ENCODE measurements around the gene TNS1. TPM values are rescaled to one million over a fixed set of nuclear protein-coding genes. Genes with fewer than 3 reads are reported as not detected.
A peak's percentile ranks its signal among the peaks of the same experiment; 100 is the strongest.

The TNS1 gene
- polyA plus RNA-seq, 6 donors from 2014 or later = 0.05 to 0.57 (median 0.35) TPM; not detected in 2

DNA sequence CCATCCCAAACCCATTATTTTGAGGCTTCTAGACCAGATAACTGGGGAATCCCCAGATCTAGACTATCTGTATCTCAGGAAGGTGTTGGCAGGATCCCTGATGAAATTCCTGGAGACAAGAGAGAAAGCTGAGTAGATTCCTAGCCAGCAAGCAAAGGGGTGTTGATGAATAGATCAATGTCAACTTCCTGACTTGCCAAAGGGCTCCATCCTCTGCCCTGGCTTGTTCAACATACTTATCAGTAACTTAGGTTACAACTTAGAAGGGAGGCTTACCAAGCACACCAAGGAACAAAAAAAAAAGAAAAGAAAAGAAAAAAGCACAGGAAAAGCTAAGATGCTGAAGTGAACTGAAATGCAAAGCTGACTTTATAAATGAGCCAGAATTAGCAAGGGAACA lies 53.3 kb downstream of the TNS1 start:
- no peak for DNase-seq
- Mint-ChIP-seq H3K27ac (no peak overlapping the region), H3K4me1 (no peaks in the 10 kb centered on the region), H3K27me3 (peaks cover 7 to 18% (median 10%) of the 10 kb centered on the region in 3 donors), H3K36me3 (no peaks in the 10 kb centered on the region), H3K4me3 (no peak overlapping the region), H3K9me3 (no peaks in the 10 kb centered on the region)
- ATAC-seq (ENCODE audit: low read depth in 2 of 2) = no peak

DNA sequence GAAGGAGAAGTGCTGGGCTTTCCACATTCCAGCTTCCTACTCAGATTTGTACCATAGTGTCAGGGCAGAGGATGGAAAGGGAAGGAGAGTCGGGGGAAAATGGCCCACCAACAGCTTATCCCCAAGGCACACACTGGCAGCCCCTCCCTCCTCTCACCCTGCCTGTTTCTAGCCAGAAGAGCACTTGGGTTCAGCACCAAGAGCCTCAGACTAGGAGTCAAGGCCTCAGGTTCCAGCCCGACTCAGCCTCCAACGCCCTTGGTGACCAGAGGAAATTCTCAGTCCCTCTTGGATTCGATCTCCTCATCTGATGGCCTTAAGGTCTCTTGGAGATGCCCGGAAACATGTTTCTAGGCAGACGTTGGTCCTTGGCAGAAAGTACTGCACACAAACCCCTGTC lies 53.9 kb downstream of the TNS1 start:
- Mint-ChIP-seq H3K9me3 (no peaks in the 10 kb centered on the region), H3K4me3 (no peak overlapping the region), H3K27ac (no peak overlapping the region), H3K36me3 (no peaks in the 10 kb centered on the region), H3K27me3 (peaks cover 7 to 19% (median 10%) of the 10 kb centered on the region in 3 donors), H3K4me1 (no peaks in the 10 kb centered on the region)
- DNase-seq (no peak), ATAC-seq (ENCODE audit: low read depth in 2 of 2) (no peak)

DNA sequence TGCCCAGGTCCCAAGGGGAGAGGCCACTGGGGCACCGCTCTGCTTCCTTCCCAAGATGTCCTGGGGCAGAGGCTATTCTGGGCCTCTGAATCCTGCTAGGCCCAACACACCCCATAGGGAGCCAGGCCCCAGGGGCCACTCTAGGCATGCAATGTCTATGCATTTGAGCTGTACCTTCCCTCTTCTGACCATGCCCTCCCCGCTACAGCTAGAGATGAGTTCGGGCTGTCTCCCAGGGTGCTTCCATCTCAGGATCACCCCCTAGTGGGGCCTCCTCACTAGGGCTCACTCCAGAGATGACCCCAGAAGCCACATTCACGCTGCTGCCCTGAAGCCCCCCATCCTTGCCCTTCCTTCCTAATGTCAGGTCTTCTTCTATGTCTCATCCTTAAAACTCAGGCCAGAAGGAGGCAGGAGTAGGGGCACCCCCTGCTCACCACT lies 54.4 kb downstream of the TNS1 start:
- no peaks in the 10 kb centered on the region for H3K36me3 Mint-ChIP-seq
- H3K4me3 Mint-ChIP-seq = no peak overlapping the region
- ATAC-seq (ENCODE audit: low read depth in 2 of 2) (no peak), DNase-seq (no peak)
- H3K27me3 Mint-ChIP-seq = peaks cover 7 to 25% (median 10%) of the 10 kb centered on the region in 3 donors
- no peaks in the 10 kb centered on the region for H3K9me3 Mint-ChIP-seq
- H3K4me1 Mint-ChIP-seq = no peaks in the 10 kb centered on the region
- H3K27ac Mint-ChIP-seq = no peak overlapping the region

DNA sequence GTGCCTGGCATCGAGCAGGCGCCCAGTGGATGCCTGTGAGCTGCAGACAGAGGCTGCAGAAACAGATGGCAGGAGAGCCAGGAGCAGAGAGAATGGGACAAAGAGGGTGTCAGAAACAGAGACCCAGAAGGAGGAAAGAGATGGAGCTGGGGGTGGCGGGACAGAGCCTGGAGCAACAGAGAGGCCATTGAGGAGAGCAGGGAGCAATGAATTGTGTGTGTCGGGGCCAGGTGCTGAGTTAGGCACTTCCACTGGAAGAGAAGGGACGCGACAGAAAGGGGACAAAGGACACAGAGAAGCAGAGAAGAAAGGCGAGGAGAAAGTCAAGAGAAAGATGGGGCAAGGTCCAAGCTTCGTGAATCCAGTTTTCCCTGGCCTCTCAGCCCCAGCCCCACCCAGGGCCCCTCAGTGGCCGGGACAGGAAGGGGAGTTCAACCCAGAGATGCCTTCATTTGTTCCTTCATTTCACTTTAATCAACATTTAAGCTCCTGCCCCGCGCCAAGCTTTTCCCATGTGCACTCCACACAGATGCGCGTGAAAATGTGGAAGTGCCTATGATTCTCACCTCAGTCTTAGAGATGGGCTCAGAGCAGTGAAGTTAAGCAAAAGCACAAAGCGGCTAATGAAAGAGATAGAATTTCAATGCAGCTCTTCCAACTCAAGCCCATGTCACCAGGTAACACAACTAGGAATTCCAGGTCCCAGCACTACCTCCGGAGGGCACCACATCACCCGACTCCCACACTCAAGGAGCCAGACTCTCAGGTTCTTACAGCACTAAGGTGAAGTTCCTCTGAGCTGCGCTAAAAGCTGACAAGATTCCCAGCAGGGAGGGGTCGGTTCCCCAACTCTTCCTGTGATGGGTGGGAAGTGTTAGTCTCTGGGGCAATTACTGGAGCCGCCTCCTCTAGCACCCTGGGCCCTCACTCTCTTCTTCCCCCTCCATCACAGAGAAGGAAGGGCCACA lies 55.1 kb downstream of the TNS1 start:
- DNase-seq (no peak), ATAC-seq (ENCODE audit: low read depth in 2 of 2) (no peak)
- peak overlapping the region in 1 of 8 donors; percentile 76 for H3K4me3 Mint-ChIP-seq
- H3K36me3 Mint-ChIP-seq = no peaks in the 10 kb centered on the region
- H3K4me1 Mint-ChIP-seq = no peaks in the 10 kb centered on the region
- peaks cover 7 to 28% (median 10%) of the 10 kb centered on the region in 3 donors for H3K27me3 Mint-ChIP-seq
- no peak overlapping the region for H3K27ac Mint-ChIP-seq
- H3K9me3 Mint-ChIP-seq = no peaks in the 10 kb centered on the region

DNA sequence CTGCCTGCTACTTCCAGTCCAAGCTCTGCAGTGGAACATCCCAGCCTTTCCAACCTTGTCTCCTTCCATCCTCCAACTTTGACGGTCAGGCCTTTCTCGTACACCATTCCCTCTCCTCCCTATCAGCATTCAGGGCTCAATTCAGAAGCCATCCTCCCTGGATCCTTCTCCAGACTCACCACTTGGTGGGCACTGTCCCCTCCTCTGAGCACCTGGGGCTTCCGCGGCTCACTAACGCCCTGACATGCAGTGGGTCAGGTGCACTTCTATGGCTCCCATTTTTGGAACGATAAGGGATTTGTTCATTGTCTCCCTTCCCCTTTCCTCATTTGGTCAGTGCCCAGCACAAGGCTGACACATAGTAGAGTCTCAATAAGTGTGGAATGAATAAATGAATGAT lies 56.7 kb downstream of the TNS1 start:
- no peak for DNase-seq
- no peak overlapping the region for H3K4me3 Mint-ChIP-seq
- no peaks in the 10 kb centered on the region for H3K36me3 Mint-ChIP-seq
- no peaks in the 10 kb centered on the region for H3K4me1 Mint-ChIP-seq
- ATAC-seq (ENCODE audit: low read depth in 2 of 2) = no peak
- H3K27ac Mint-ChIP-seq = no peak overlapping the region
- peaks cover 6 to 43% (median 22%) of the 10 kb centered on the region in 3 donors for H3K27me3 Mint-ChIP-seq
- no peaks in the 10 kb centered on the region for H3K9me3 Mint-ChIP-seq

DNA sequence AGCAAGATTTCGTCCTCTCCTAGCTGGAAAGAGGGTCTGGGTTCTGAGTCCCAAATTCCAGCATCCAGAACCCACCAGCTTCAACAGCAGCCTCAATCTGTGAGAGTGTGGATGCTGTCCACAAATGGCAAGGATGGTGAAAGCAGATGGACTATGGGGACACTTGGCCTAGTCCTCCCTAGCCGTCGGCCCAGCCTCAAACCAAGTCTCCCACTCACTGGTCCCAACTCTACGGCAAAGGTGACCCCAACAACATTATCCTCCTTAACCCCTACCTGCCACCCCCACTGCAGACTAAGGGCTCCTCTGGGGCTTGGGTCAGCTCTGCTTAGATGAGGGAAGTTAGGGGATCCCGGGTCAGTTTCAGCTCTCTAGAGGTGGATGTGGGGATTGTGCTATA lies 57.3 kb downstream of the TNS1 start:
- H3K27me3 Mint-ChIP-seq = peaks cover 5 to 48% (median 27%) of the 10 kb centered on the region in 3 donors
- no peaks in the 10 kb centered on the region for H3K36me3 Mint-ChIP-seq
- no peaks in the 10 kb centered on the region for H3K9me3 Mint-ChIP-seq
- ATAC-seq (ENCODE audit: low read depth in 2 of 2) (no peak), DNase-seq (no peak)
- H3K4me1 Mint-ChIP-seq = no peaks in the 10 kb centered on the region
- no peak overlapping the region for H3K4me3 Mint-ChIP-seq
- H3K27ac Mint-ChIP-seq = no peak overlapping the region

DNA sequence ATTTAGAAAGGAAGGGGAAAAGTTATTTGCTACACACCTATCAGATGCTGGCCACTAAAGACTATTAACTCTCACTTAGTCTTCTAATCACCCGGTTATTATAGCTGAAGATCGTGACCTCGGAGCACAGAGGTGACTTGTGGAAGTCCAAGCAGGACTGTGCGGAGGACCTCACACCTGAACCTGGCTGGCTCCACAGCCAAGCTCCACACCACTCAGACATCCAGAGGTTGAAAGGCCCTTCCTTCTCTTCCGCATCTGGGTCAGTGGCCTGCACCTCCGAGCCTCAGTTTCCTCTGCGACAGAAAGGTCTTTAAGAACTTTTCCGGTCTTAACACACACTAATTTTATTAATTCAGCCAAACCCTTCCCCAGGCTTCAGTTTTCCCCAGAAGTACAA lies 57.9 kb downstream of the TNS1 start:
- Mint-ChIP-seq H3K9me3 (no peaks in the 10 kb centered on the region), H3K27me3 (peaks cover 5 to 53% (median 31%) of the 10 kb centered on the region in 3 donors), H3K4me1 (peaks cover 0 to 2% (median 0%) of the 10 kb centered on the region in 3 donors), H3K4me3 (no peak overlapping the region), H3K36me3 (no peaks in the 10 kb centered on the region), H3K27ac (no peak overlapping the region)
- DNase-seq = no peak
- ATAC-seq (ENCODE audit: low read depth in 2 of 2) = no peak

DNA sequence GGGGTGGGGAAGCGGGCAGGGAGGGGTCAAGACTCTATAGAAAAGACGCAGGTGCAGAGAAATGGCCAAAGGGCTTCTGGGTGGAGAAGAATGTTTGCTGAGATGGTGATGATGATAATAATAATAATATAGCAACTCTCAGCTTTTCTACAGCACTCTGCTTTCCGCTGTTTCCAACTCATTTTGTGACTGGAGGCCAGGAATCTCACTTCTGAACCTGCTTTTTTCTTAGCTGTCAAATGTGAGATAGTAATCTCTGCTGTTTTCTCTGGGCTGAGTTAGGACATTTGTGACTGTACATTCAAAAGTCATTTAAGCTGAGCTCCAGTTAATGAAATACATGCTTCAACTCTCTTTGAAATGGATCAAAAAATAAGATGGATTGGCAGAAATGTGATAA lies 58.4 kb downstream of the TNS1 start:
- Mint-ChIP-seq H3K4me3 (no peak overlapping the region), H3K9me3 (no peaks in the 10 kb centered on the region), H3K36me3 (no peaks in the 10 kb centered on the region), H3K27me3 (peaks cover 5 to 53% (median 31%) of the 10 kb centered on the region in 3 donors), H3K4me1 (peaks cover 0 to 2% (median 0%) of the 10 kb centered on the region in 3 donors), H3K27ac (no peak overlapping the region)
- ATAC-seq (ENCODE audit: low read depth in 2 of 2) (no peak), DNase-seq (no peak)

DNA sequence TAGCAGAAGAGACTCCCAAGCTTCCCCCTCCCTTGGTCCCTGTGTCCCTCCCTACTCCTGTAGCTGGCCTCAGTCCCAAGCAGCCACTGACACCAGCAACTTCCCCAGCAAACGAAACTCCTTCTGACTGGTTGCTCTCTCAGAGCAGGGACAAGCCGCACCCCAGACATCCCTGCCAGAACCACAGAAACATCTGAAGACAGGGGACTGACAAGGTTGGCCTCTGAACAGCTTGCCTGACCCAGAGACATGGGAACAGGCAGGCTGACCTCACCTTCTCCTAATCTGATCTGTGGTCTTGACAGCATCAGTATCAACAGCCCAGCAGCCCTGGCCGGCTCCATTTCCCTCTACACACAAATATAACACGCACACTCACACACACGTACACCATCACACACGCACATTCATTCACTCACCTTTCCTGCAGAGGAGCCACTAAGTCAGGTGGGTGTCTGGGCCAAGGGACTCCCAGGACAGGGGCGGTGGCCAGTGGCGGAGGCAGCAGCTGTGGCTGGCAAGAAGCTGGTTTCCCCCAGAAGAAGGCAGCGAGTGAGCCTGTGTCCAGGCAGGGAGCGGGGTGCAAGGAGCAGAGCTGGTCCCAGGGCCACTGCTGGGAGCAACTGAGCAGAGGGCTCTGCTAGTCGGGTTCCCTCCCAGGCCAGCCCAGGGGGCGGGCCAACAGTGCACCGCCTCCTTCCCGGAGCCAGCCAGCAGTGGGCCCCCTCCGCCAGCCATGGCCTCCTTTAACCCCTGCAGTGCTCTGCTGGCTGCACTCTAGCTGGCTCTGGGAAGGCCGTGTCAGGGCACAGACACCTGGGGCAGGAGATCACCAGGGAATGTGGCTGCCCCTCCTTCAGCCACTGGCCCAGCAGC lies 59.1 kb downstream of the TNS1 start:
- H3K9me3 Mint-ChIP-seq = no peaks in the 10 kb centered on the region
- H3K27me3 Mint-ChIP-seq = peaks cover 5 to 53% (median 31%) of the 10 kb centered on the region in 3 donors
- ATAC-seq (ENCODE audit: low read depth in 2 of 2) = no peak
- H3K4me1 Mint-ChIP-seq = peaks cover 0 to 2% (median 0%) of the 10 kb centered on the region in 3 donors
- no peak overlapping the region for H3K4me3 Mint-ChIP-seq
- H3K36me3 Mint-ChIP-seq = no peaks in the 10 kb centered on the region
- DNase-seq = no peak
- no peak overlapping the region for H3K27ac Mint-ChIP-seq

DNA sequence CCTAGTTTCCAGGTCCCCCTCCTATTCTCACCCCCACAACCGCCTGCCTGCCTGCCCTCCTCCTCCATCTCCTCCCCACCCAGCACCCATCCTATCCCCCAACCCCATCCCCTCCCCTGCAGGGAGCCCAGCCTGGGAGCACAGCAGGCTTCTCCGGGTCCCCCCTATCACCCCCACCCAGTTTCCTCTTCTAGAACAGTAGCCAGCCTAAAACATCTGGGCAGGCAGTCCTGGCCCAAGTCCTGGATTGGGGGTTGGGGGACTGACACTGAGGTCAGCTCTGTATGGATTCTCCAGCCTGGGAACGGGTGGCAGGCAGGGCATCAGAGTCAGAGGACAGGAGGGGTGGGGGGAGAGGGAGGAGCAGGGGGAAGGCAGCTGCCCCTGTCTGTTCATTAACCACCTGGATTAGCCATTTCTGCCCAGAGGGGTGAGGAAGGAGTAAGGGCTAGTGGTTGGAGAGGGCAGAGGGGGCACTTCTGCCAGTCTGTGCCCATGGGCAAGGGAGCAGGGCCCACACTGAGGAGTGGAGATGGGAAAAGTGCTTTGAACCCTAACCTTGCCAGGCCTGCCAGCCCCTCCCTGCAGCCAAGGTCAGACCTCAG lies 60.0 kb downstream of the TNS1 start:
- Mint-ChIP-seq H3K4me1 (peaks cover 0 to 2% (median 0%) of the 10 kb centered on the region in 3 donors), H3K36me3 (no peaks in the 10 kb centered on the region), H3K9me3 (no peaks in the 10 kb centered on the region), H3K27me3 (peaks cover 5 to 53% (median 31%) of the 10 kb centered on the region in 3 donors), H3K27ac (no peak overlapping the region), H3K4me3 (no peak overlapping the region)
- no peak for ATAC-seq (ENCODE audit: low read depth in 2 of 2)
- no peak for DNase-seq

DNA sequence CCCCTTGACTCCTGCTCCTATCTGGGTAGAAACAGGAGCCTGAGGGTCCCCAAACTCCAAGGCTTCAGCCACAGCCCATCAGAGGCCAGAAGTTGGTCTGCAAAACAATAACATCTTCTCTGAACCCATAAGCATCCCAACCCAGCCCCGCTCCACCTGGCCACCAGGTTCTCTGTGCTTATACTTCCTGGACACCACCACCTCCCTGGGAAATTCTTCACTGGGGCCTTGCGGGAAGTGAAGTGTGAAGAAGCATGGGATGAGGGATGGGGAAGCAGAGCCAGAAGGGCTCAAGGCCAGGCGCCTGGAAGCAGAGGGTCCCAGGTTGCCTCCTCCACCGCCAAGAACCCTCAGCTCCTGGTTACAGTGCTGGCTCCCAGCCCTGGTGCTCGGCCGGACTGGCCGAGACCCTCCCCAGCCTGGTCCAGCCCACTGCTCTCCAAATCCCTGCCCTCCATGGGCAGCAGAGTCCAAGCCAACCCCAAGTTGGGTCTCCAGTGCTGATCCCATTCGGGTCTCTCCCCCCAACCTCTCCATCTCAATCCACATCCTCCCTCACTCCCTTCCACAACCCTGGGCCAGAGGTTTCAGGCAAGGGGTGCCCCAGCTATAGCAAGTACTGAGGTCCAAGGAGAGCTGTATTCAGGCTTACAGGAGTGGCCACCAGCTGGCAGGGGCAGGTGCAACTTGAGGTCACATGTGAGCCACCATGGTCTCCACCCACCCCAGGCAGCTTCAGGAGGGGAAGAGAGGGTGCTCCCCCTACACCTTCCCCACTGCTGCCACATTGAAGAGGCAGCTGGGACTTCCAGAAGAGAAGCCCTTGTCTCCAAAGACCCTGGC lies 60.7 kb downstream of the TNS1 start:
- peaks cover 0 to 2% (median 0%) of the 10 kb centered on the region in 3 donors for H3K4me1 Mint-ChIP-seq
- H3K9me3 Mint-ChIP-seq = no peaks in the 10 kb centered on the region
- DNase-seq (no peak), ATAC-seq (ENCODE audit: low read depth in 2 of 2) (no peak)
- H3K27ac Mint-ChIP-seq = peak overlapping the region in 1 of 6 donors; percentile 15
- peaks cover 5 to 51% (median 31%) of the 10 kb centered on the region in 3 donors for H3K27me3 Mint-ChIP-seq
- no peaks in the 10 kb centered on the region for H3K36me3 Mint-ChIP-seq
- H3K4me3 Mint-ChIP-seq = peak overlapping the region in 1 of 8 donors; percentile 60

DNA sequence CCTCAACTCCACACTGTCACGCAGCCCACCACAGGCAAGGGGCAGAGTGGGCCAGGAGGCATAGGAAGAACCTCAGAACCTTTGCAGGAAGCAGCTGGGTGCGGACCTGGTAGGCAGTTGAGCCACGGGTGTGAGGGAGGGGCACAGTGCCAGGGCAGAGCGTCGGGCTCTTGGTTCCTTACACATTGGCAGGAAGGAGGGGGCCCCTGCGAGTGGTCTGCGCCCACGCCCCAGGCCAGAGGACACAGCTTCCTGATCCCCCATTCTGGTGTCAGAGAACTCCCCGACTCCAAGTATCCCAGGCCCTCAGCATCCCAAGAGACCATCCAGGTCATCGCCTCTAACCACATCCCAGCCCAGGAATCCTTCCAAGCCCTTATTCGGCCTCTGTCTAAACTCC lies 61.5 kb downstream of the TNS1 start:
- peaks cover 5 to 43% (median 31%) of the 10 kb centered on the region in 3 donors for H3K27me3 Mint-ChIP-seq
- H3K27ac Mint-ChIP-seq = no peak overlapping the region
- H3K4me1 Mint-ChIP-seq = peaks cover 0 to 2% (median 0%) of the 10 kb centered on the region in 3 donors
- H3K36me3 Mint-ChIP-seq = no peaks in the 10 kb centered on the region
- no peak for ATAC-seq (ENCODE audit: low read depth in 2 of 2)
- DNase-seq = no peak
- H3K9me3 Mint-ChIP-seq = no peaks in the 10 kb centered on the region
- H3K4me3 Mint-ChIP-seq = peak overlapping the region in 1 of 8 donors; percentile 69

All from naive B cell (primary cell).